H9 (cell line): Measurements from ENCODE around the gene ZNF771. TPM values are rescaled to one million over a fixed set of nuclear protein-coding genes. Genes with fewer than 3 reads are reported as not detected.

Experiments used
- DNase-seq: peaks from one replicate; pipeline ENCODE4 v3.0.0-alpha.2; 2017
- H2AFZ ChIP-seq: one replicate; pipeline ENCODE4 v1.6.1; 2013; ENCODE audit warnings: mild to moderate bottlenecking, low read length, control low read depth, moderate library complexity
- H2AK5ac ChIP-seq: 2 replicates; pipeline ENCODE4 v1.6.1; 2013; ENCODE audit warnings: low read length, control low read depth, mixed read lengths; ENCODE audit not compliant: insufficient read length
- H2BK120ac ChIP-seq: one replicate; pipeline ENCODE4 v1.6.1; 2013; ENCODE audit warnings: low read depth, mild to moderate bottlenecking, low read length, control low read depth, inconsistent platforms; ENCODE audit not compliant: poor library complexity, severe bottlenecking
- H2BK12ac ChIP-seq: 2 replicates; pipeline ENCODE4 v1.6.1; 2013; ENCODE audit warnings: low read length, control low read depth, mixed read lengths, low read depth; ENCODE audit not compliant: insufficient read length
- H2BK15ac ChIP-seq: 2 replicates; pipeline ENCODE4 v1.6.1; 2013; ENCODE audit warnings: low read depth, low read length, control low read depth
- H2BK20ac ChIP-seq: one replicate; pipeline ENCODE4 v1.6.1; 2013; ENCODE audit warnings: low read depth, mild to moderate bottlenecking, low read length, control low read depth, inconsistent platforms; ENCODE audit not compliant: poor library complexity, severe bottlenecking
- H2BK5ac ChIP-seq: 2 replicates; pipeline ENCODE4 v1.6.1; 2013; ENCODE audit warnings: low read length, control low read depth, mixed read lengths; ENCODE audit not compliant: insufficient read length
- H3K14ac ChIP-seq: 2 replicates; pipeline ENCODE4 v1.6.1; 2013; ENCODE audit warnings: low read length, control low read depth; ENCODE audit not compliant: insufficient read depth
- H3K18ac ChIP-seq: 2 replicates; pipeline ENCODE4 v1.6.1; 2013; ENCODE audit warnings: low read depth, mild to moderate bottlenecking, mixed read lengths, low read length, control low read depth; ENCODE audit not compliant: insufficient read length
- H3K23ac ChIP-seq: 2 replicates; pipeline ENCODE4 v1.6.1; 2013; ENCODE audit warnings: low read length, control low read depth, mixed read lengths, low read depth; ENCODE audit not compliant: insufficient read length
- H3K23me2 ChIP-seq: 2 replicates; pipeline ENCODE4 v1.6.1; 2013; ENCODE audit warnings: low read depth, mild to moderate bottlenecking, mixed read lengths, low read length, control low read depth; ENCODE audit not compliant: insufficient read length, poor library complexity, severe bottlenecking
- H3K27ac ChIP-seq: 2 replicates; pipeline ENCODE4 v1.5.1; 2013; ENCODE audit warnings: low read length, control low read depth, mixed read lengths, low read depth; ENCODE audit not compliant: insufficient read length
- H3K27me3 ChIP-seq: 2 replicates; pipeline ENCODE4 v1.6.1; 2013; ENCODE audit warnings: low read length, control low read depth, inconsistent platforms; ENCODE audit not compliant: insufficient read depth
- H3K4ac ChIP-seq: 2 replicates; pipeline ENCODE4 v1.6.1; 2013; ENCODE audit warnings: low read depth, mild to moderate bottlenecking, control low read depth, inconsistent platforms, low read length, moderate library complexity
- H3K4me1 ChIP-seq: 2 replicates; pipeline ENCODE4 v1.6.1; 2013; ENCODE audit warnings: low read length, control low read depth, inconsistent platforms; ENCODE audit not compliant: insufficient read depth
- H3K4me2 ChIP-seq: 2 replicates; pipeline ENCODE4 v1.6.1; 2013; ENCODE audit warnings: low read length, control low read depth, mixed read lengths; ENCODE audit not compliant: insufficient read length, insufficient read depth
- H3K56ac ChIP-seq: 2 replicates; pipeline ENCODE4 v1.6.1; 2013; ENCODE audit warnings: low read depth, mild to moderate bottlenecking, mixed read lengths, low read length, control low read depth; ENCODE audit not compliant: insufficient read length
- H3K79me1 ChIP-seq: 2 replicates; pipeline ENCODE4 v1.6.1; 2013; ENCODE audit warnings: low read depth, mild to moderate bottlenecking, moderate library complexity, low read length, control low read depth, inconsistent platforms; ENCODE audit not compliant: insufficient read depth, poor library complexity, severe bottlenecking
- H3K79me2 ChIP-seq: 2 replicates; pipeline ENCODE4 v1.6.1; 2013; ENCODE audit warnings: low read length, control low read depth, inconsistent platforms; ENCODE audit not compliant: insufficient read depth
- H3K9ac ChIP-seq: 2 replicates; pipeline ENCODE4 v1.6.1; 2013; ENCODE audit warnings: low read length, control low read depth, mixed read lengths; ENCODE audit not compliant: insufficient read length; ENCODE audit errors: extremely low read depth
- H3K9me3 ChIP-seq: one replicate; pipeline ENCODE4 v1.6.1; 2013; ENCODE audit warnings: low read depth, low read length, inconsistent platforms; ENCODE audit not compliant: control insufficient read depth
- H3T11ph ChIP-seq: one replicate; pipeline ENCODE4 v1.6.1; 2013; ENCODE audit warnings: mild to moderate bottlenecking, low read length, control low read depth, inconsistent platforms
- H4K20me1 ChIP-seq: one replicate; pipeline ENCODE4 v1.6.1; 2013; ENCODE audit not compliant: control insufficient read depth, insufficient read length, insufficient read depth
- H4K5ac ChIP-seq: 2 replicates; pipeline ENCODE4 v1.6.1; 2013; ENCODE audit warnings: low read depth, mild to moderate bottlenecking, mixed read lengths, low read length, control low read depth; ENCODE audit not compliant: insufficient read length
- H4K8ac ChIP-seq: replicated peaks from 2 replicates; pipeline ENCODE4 v1.6.1; 2013; ENCODE audit warnings: low read length, control low read depth, mixed read lengths, low read depth; ENCODE audit not compliant: insufficient read length
- H4K91ac ChIP-seq: 2 replicates; pipeline ENCODE4 v1.6.1; 2013; ENCODE audit warnings: low read depth, mild to moderate bottlenecking, moderate library complexity, mixed read lengths, low read length, control low read depth; ENCODE audit not compliant: insufficient read length
- H3K27ac Mint-ChIP-seq, 3 experiments: 2 replicates in 2 of 3; 3 replicates in 1 of 3; pipeline ENCODE4 v1.8.0; 2020 to 2021; ENCODE audit warnings: mixed read lengths in 3 of 3, mild to moderate bottlenecking in 1 of 3, moderate library complexity in 1 of 3
- H3K27me3 Mint-ChIP-seq: 2 replicates; pipeline ENCODE4 v1.8.0; 2021; ENCODE audit warnings: low read depth, mild to moderate bottlenecking, moderate library complexity, mixed read lengths
- H3K36me3 Mint-ChIP-seq, 3 experiments: 2 replicates in 2 of 3; 3 replicates in 1 of 3; pipeline ENCODE4 v1.8.0; 2020 to 2021; ENCODE audit warnings: low read depth in 3 of 3, mixed read lengths in 3 of 3; ENCODE audit not compliant: insufficient read depth in 1 of 3
- H3K4me1 Mint-ChIP-seq, 2 experiments: 2 replicates each; pipeline ENCODE4 v1.8.0; 2020; ENCODE audit warnings: mixed read lengths in 2 of 2
- H3K4me3 Mint-ChIP-seq, 2 experiments: 2 replicates in 1 of 2; 3 replicates in 1 of 2; pipeline ENCODE4 v1.8.0; 2020 to 2021; ENCODE audit warnings: mild to moderate bottlenecking in 2 of 2, mixed read lengths in 2 of 2, moderate library complexity in 1 of 2
- H3K9me3 Mint-ChIP-seq, 2 experiments: 2 replicates in 1 of 2; 3 replicates in 1 of 2; pipeline ENCODE4 v1.8.0; 2020; ENCODE audit warnings: mild to moderate bottlenecking in 2 of 2, mixed read lengths in 2 of 2, moderate library complexity in 1 of 2
- CTCF ChIP-seq: fragments of 200-600 bp; sonication (generic); conservative IDR thresholded peaks from 3 replicates; pipeline ENCODE4 v1.8.0; 2021; ENCODE audit warnings: antibody characterized with exemption, mild to moderate bottlenecking
- WGBS: extraction: QIAGEN DNeasy Blood & Tissue Kit; methylation state at CpG from one replicate; pipeline ENCODE4 v1.1.7; 2013; ENCODE audit warnings: missing lambda C conversion rate, low lambda C conversion rate, mixed read lengths; ENCODE audit not compliant: insufficient read length; ENCODE audit errors: extremely low coverage; 5-methylcytosine and 5-hydroxymethylcytosine counted together
- total RNA-seq: library from RNA; stranded (reverse); gene quantifications from 2 replicates; pipeline ENCODE4 v1.2.1, GENCODE V29; 2021

The ZNF771 gene
- total RNA-seq, 1 experiment from 2014 or later: 10.5 TPM

- Mint-ChIP-seq H3K27ac (no peak overlapping the region), H3K4me1 (peaks cover 0 to 6% of the 10 kb centered on the region in 2 experiments; a peak in 1 of 4 replicates), H3K36me3 (no peaks in the 10 kb centered on the region), H3K27me3 (peaks cover 7% of the 10 kb centered on the region), H3K9me3 (no peaks in the 10 kb centered on the region), H3K4me3 (no peak overlapping the region)
- Histone ChIP-seq H3K18ac (no peak overlapping the region), H3K4me1 (no peaks in the 10 kb centered on the region), H3K79me2 (no peaks in the 10 kb centered on the region), H3K27me3 (no peaks in the 10 kb centered on the region), H2BK12ac (no peak overlapping the region), H2BK15ac (no peak overlapping the region), H3K79me1 (no peaks in the 10 kb centered on the region), H3K27ac (no peak overlapping the region), H3K4me2 (no peak overlapping the region), H4K8ac (no peak overlapping the region), H3K4ac (no peak overlapping the region), H3T11ph (no peak overlapping the region), H4K20me1 (no peaks in the 10 kb centered on the region), H2BK20ac (no peak overlapping the region), H2BK5ac (no peak overlapping the region), H2BK120ac (no peak overlapping the region), H2AFZ (no peak overlapping the region), H3K23me2 (peaks cover 2% of the 10 kb centered on the region), H3K23ac (no peak overlapping the region), H3K56ac (no peak overlapping the region), H2AK5ac (no peak overlapping the region), H3K9ac (no peak overlapping the region), H3K14ac (no peak overlapping the region), H4K5ac (no peak overlapping the region), H3K9me3 (no peaks in the 10 kb centered on the region), H4K91ac (no peak overlapping the region)
- no peak for DNase-seq
- no peak for TF ChIP-seq CTCF
- no CpG with 5 or more reads among the region's 1 CpG for WGBS
Measured at GRCh38 chr16:30457256-30457655, 49.9 kb downstream of the ZNF771 start.
